Spleen (tissue), 7 donors: Measurements from ENCODE around the gene SSBP3.

ENCODE experiments used
- CTCF ChIP-seq, 11 experiments: fragments of 200-600 bp in 7 of 11; fragments of 450-650 bp in 4 of 11; sonication (generic) in 4 of 11; IDR thresholded peaks in 8 of 11; conservative IDR thresholded peaks in 3 of 11; 1 replicate in 7 of 11; 2 replicates in 4 of 11; pipeline versions ENCODE4 v1.4.0 to v1.8.0; 2016 to 2021; ENCODE audit warnings: antibody characterized with exemption in 11 of 11, inconsistent platforms in 4 of 11, mild to moderate bottlenecking in 1 of 11
- POLR2A ChIP-seq, 3 donors: fragments of 450-650 bp; IDR thresholded peaks; one replicate each; pipeline ENCODE4 v1.5.1; 2017; ENCODE audit warnings: antibody characterized with exemption in 3 of 3, mild to moderate bottlenecking in 1 of 3
- donor health status: DM: no; HTN: no; CAD: no; lungs with moderate emphysema.
- donor health status: DM: no; HTN: no; CAD: no.
- donor health status: DM: no; HTN: no; CAD: no.

DNA sequence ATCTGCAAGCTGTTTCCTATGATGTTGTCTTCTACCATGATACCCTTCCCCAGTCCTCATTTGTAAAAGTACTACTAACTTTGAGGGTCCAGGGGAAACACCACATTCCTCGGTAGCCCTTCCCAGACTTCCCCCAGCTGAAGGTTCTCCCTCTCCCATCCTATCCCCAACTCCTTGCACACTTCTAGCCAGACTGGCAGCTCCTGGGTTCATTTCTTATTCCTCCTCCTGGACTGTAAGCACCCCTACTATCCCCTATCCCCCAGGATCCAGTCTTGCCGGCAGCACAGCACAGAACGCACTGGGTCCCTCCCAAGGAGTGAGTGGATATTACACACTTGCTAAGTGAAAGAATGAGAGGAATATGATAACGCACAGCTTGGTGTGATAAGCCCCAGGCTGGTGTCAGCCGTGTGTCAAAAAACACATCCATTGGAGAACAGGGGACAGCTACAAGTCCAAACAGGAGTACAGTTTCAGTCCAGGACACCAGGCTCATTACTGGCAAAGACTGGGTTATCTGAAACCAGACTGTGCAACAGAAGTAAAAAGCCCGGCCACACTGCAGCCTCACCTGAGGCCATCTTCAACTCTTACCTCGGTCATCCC lies 100.2 kb downstream of the SSBP3 start:
- TF ChIP-seq CTCF (IDR thresholded peaks at IDR 0.05 in 8 of 11, conservative IDR thresholded peaks at IDR 0.05 in 3 of 11) (no peak), POLR2A (IDR thresholded peaks at IDR 0.05) (no peak)
